ENCODE measurements around the gene CMIP.

Gene CMIP

DNA sequence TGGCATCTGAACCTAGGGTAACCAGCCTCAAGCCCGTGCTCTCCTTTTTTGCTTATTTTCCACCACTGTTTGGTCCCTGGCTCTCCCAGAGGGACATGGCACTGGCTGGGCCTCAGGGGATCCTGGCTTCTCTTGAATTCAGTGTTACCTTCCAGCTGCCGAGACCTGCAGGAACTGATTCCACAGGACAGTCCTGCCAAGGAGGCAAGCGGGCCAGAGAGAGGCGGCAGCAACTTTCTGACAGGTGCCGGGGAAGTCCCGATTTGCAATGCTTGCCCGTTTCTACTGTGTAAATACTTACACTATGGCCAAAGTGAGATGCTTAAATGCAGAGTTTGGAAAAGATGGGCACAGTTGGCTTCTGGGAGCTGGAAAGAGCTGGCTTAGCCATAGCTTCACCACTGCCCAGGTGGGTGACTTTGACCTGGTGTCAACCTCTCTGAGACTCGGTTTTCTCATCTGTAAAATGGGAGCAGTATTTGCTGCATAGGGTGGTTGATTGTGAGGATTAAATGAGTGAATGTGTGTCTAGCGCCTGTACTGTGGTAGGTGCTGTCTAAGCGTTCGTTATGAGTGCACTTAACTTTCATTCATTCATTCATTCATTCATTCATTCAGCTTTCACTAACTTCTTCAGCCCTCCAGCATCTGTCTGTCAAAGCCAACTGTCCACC lies 124.9 kb downstream of the CMIP start:
- in situ Hi-C loops (cut with HindIII; ENCODE audit: low pct_ligation_motif_present, low sequenced_read_pairs), result no loop called here
- Histone ChIP-seq H3K27me3 (replicated peaks) (no peaks in the 10 kb centered on the region), H3K36me3 (replicated peaks) (no peaks in the 10 kb centered on the region), H3K27ac (no peak overlapping the region), H3K4me3 (ENCODE audit: low read depth, low read length) (no peak overlapping the region)
- TF ChIP-seq, protein P1, sequence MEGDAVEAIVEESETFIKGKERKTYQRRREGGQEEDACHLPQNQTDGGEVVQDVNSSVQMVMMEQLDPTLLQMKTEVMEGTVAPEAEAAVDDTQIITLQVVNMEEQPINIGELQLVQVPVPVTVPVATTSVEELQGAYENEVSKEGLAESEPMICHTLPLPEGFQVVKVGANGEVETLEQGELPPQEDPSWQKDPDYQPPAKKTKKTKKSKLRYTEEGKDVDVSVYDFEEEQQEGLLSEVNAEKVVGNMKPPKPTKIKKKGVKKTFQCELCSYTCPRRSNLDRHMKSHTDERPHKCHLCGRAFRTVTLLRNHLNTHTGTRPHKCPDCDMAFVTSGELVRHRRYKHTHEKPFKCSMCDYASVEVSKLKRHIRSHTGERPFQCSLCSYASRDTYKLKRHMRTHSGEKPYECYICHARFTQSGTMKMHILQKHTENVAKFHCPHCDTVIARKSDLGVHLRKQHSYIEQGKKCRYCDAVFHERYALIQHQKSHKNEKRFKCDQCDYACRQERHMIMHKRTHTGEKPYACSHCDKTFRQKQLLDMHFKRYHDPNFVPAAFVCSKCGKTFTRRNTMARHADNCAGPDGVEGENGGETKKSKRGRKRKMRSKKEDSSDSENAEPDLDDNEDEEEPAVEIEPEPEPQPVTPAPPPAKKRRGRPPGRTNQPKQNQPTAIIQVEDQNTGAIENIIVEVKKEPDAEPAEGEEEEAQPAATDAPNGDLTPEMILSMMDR (IDR thresholded peaks at IDR 0.05; ENCODE audit: low read depth, low read length, missing control alignments), result no peak
- DNase-seq, result no peak

DNA sequence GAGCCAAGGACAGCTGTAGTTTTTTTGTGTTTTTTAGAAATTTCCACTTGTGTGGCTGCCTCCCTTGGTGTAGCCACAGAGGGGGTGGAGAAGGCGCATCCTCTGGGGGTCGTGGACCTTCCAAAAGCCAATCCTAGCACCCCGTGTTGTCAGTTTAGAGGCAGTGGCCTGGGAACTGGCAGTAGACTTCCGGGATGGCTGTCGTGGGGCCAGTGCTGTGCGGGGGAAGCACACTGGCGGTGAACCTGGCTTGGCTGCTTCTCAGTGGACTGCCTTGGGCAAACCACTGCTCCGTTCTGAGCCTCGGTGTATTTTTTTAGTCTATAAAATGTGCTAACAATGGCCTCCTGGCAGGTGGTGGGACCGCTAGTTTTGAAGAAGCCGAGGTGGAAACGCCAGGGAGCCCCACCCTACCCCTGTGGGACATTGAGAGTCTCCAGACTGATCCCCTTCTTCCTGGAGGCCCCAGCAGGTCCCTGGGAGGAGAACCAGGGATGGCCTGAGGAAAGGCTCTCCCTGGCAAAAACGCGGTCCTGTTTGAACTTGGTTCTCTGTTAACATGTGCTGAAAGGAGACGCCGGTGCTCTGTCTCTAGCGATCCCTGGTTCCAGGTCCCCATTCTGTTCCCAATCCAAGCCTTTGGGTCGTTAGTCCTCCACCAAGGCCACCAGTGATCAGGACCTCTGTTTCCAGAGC lies 125.7 kb downstream of the CMIP start:
- Histone ChIP-seq H3K27ac (no peak overlapping the region), H3K36me3 (replicated peaks) (no peaks in the 10 kb centered on the region), H3K27me3 (replicated peaks) (no peaks in the 10 kb centered on the region), H3K4me3 (ENCODE audit: low read depth, low read length) (no peak overlapping the region)
- DNase-seq, result no peak
- TF ChIP-seq, protein P1 (IDR thresholded peaks at IDR 0.05; ENCODE audit: low read depth, low read length, missing control alignments), result no peak
- in situ Hi-C loops (cut with HindIII; ENCODE audit: low pct_ligation_motif_present, low sequenced_read_pairs), result no loop called here

DNA sequence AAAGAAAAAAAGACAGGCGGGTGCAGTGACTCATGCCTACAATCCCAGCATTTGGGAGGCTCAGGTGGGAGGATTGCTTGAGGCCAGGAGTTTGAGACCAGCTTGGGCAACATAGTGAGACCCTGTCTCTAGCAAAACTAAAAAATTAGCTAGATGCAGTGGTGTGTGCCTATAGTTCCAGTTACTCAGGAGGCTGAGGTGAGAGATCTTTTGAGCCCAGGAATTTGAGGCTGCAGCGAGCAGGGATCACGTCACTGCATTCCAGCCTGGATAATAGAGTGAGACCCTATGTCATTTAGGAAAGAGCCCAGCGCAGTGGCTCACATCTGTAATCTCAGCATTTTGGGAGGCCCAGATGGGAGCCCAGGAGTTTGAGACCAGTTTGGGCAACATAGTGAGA lies 126.6 kb downstream of the CMIP start:
- in situ Hi-C loops (cut with HindIII; ENCODE audit: low pct_ligation_motif_present, low sequenced_read_pairs), result no loop called here
- Histone ChIP-seq H3K36me3 (replicated peaks) (no peaks in the 10 kb centered on the region), H3K27ac (no peak overlapping the region), H3K4me3 (ENCODE audit: low read depth, low read length) (no peak overlapping the region), H3K27me3 (replicated peaks) (no peaks in the 10 kb centered on the region)
- TF ChIP-seq, protein P1 (IDR thresholded peaks at IDR 0.05; ENCODE audit: low read depth, low read length, missing control alignments), result no peak
- no peak for DNase-seq

DNA sequence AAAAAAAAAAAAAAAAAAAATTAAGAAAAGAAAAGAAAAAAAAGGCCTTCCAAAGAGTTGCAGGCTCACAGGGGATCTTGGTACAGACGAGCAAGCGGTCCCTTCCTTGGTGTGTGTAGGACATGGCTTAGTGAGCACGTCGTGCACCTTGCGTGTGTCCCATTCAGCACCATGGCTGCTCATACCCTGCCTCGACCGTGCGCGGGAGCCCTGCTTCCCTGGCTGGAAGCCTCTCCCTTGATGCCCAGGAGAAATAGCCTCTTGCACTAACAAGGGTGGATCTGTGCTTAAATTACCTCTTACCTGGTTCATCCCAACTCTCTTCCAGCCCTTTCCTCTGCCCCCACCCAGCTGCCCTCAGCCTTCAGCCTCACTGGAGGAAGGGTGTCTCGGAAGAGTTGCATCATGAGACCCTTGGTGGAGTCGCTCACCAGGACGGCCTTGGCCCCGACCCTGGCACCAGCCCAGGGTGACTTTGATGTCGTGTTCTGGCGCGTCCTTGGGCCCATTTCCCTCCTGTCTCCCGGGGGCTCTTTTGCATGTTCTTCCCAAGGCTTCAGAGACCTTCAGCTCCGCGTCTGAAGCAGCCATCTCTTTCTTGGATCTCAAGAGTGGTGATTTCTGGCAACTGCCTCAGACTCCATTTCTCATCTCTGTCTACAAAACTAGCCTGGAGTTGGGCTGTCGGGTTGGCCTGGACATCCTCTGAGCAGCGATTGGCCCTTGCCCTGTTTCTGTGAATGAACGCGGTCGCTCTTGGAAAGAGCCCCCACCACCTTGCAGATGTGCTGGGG lies 127.2 kb downstream of the CMIP start:
- TF ChIP-seq, protein P1 (IDR thresholded peaks at IDR 0.05; ENCODE audit: low read depth, low read length, missing control alignments), result no peak
- in situ Hi-C loops (cut with HindIII; ENCODE audit: low pct_ligation_motif_present, low sequenced_read_pairs), result no loop called here
- no peak for DNase-seq
- Histone ChIP-seq H3K27me3 (replicated peaks) (no peaks in the 10 kb centered on the region), H3K27ac (no peak overlapping the region), H3K36me3 (replicated peaks) (no peaks in the 10 kb centered on the region), H3K4me3 (ENCODE audit: low read depth, low read length) (no peak overlapping the region)

DNA sequence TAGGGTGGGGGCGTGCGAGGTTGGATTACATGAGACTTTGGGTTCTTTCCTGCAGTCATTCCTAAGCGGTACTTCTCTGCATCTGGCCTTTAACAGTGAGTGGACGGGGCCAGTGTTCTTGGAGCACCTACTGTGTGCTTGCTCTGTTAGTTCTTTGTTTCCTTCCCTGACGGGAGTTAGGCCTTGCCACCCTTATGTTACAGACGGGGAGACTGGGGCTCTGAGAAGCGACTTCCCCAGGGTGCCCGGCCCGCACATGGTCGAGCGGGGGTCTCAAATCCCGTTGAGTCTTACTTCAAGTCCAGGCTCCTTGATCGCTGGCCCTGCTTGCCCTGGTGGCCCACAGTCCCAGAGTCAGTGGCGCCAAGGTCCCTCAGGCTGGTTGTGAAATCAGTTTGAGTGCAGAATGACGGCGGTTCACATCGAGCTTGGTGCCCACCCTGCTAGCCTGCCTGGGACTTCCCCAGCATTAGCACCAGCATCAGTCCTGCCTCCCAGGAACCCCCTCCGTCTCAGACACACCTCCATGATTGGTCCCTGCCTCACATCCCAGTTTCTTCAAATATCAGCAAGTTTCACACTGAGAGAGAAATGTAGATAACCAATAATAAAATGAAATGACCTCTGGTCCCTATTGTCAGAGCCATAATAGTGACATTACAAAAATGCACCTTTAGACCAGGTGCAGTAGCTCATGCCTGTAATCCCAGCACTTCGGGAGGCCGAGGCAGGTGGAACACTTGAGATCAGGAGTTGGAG lies 128.0 kb downstream of the CMIP start:
- in situ Hi-C loops (cut with HindIII; ENCODE audit: low pct_ligation_motif_present, low sequenced_read_pairs), result no loop called here
- no peak overlapping the region for H3K27ac ChIP-seq
- no peaks in the 10 kb centered on the region for H3K36me3 ChIP-seq (replicated peaks)
- no peaks in the 10 kb centered on the region for H3K27me3 ChIP-seq (replicated peaks)
- TF ChIP-seq, protein P1 (IDR thresholded peaks at IDR 0.05; ENCODE audit: low read depth, low read length, missing control alignments), result no peak
- DNase-seq, result no peak
- H3K4me3 ChIP-seq (ENCODE audit: low read depth, low read length), result no peak overlapping the region
